DLD1 (cell line): ENCODE measurements around the gene PURB.
"Not testable (repeated sequence)": the region's sequence is repeated elsewhere in the genome, so short reads cannot be mapped to it uniquely, and the experiment has no call there.

Experiments used
- in situ Hi-C: cut with HindIII; loops from 2 replicates; pipeline ENCODE4 v1.10.0; 2017; ENCODE audit warnings: low sequenced_read_pairs

PURB gene

GRCh38 chr7:44893710-44894234 lies 8.4 kb upstream of the PURB start:
- in situ Hi-C loops = no loop called here

- in situ Hi-C loops = no loop called here
Measured at GRCh38 chr7:44891791-44892190, 6.5 kb upstream of the PURB start.

GRCh38 chr7:44891372-44891771 lies 6.0 kb upstream of the PURB start:
- in situ Hi-C loops = no loop called here

- in situ Hi-C loops = no loop called here
Measured at GRCh38 chr7:44889086-44889781, 3.9 kb upstream of the PURB start.

GRCh38 chr7:44887293-44887692 lies 2.0 kb upstream of the PURB start:
- in situ Hi-C loops = no loop called here

GRCh38 chr7:44884621-44885393 lies 523 bp downstream of the PURB start:
- in situ Hi-C loops = no loop called here

- in situ Hi-C loops = no loop called here
Measured at GRCh38 chr7:44883961-44884620, 1.2 kb downstream of the PURB start.

- in situ Hi-C loops = no loop called here
Measured at GRCh38 chr7:44882899-44883298, 2.4 kb downstream of the PURB start.

GRCh38 chr7:44881610-44882009 lies 3.7 kb downstream of the PURB start:
- in situ Hi-C loops = no loop called here

GRCh38 chr7:44881066-44881600 lies 4.2 kb downstream of the PURB start:
- in situ Hi-C loops = no loop called here

- in situ Hi-C loops = no loop called here
Measured at GRCh38 chr7:44880317-44881018, 4.9 kb downstream of the PURB start.

- in situ Hi-C loops = no loop called here
Measured at GRCh38 chr7:44876393-44876792, 8.9 kb downstream of the PURB start.

GRCh38 chr7:44875241-44875640 lies 10.1 kb downstream of the PURB start:
- in situ Hi-C loops = no loop called here

- in situ Hi-C loops = no loop called here
Measured at GRCh38 chr7:44872787-44873186, 12.5 kb downstream of the PURB start.

GRCh38 chr7:44871918-44872317 lies 13.4 kb downstream of the PURB start:
- in situ Hi-C loops = not testable (repeated sequence)

- in situ Hi-C loops = not testable (repeated sequence)
Measured at GRCh38 chr7:44870780-44871179, 14.6 kb downstream of the PURB start.

- in situ Hi-C loops = not testable (repeated sequence)
Measured at GRCh38 chr7:44870336-44870735, 15.0 kb downstream of the PURB start.

- in situ Hi-C loops = no loop called here
Measured at GRCh38 chr7:44867073-44867995, 18.0 kb downstream of the PURB start.

GRCh38 chr7:44861949-44862348 lies 23.4 kb downstream of the PURB start:
- in situ Hi-C loops = not testable (repeated sequence)

GRCh38 chr7:44858161-44858560 lies 27.2 kb downstream of the PURB start:
- in situ Hi-C loops = no loop called here
